Loucy (cell line): ENCODE results near the gene TRIM40.
"Not testable (repeated sequence)": the region's sequence is repeated elsewhere in the genome, so short reads cannot be mapped to it uniquely, and the experiment has no call there.

ENCODE experiments used
- H2AFZ ChIP-seq: fragments of 200-600 bp; sonication (generic); 2 replicates; pipeline ENCODE4 v1.6.0; 2016; ENCODE audit warnings: antibody characterized with exemption, mild to moderate bottlenecking, low read length, moderate library complexity
- H3F3A ChIP-seq: fragments of 200-600 bp; 2 replicates; pipeline ENCODE4 v1.6.0; 2016; ENCODE audit warnings: antibody characterized with exemption, low read depth, mild to moderate bottlenecking
- H3K27me3 ChIP-seq: fragments of 200-600 bp; sonication (generic); 2 replicates; pipeline ENCODE4 v1.6.1; 2014; ENCODE audit warnings: low read length, mild to moderate bottlenecking; ENCODE audit not compliant: insufficient read depth, poor library complexity, severe bottlenecking
- H3K36me3 ChIP-seq: fragments of 200-600 bp; sonication (generic); 2 replicates; pipeline ENCODE4 v1.6.1; 2016; ENCODE audit warnings: low read length; ENCODE audit not compliant: insufficient read depth
- H3K4me1 ChIP-seq: fragments of 200-600 bp; sonication (generic); 2 replicates; pipeline ENCODE4 v1.5.1; 2014; ENCODE audit warnings: low read length, mild to moderate bottlenecking; ENCODE audit not compliant: insufficient read depth, poor library complexity, severe bottlenecking
- H3K4me2 ChIP-seq: fragments of 200-600 bp; sonication (generic); 2 replicates; pipeline ENCODE4 v1.6.0; 2014; ENCODE audit warnings: antibody characterized with exemption, low read length, low read depth, mild to moderate bottlenecking; ENCODE audit not compliant: poor library complexity, severe bottlenecking
- H3K4me3 ChIP-seq: fragments of 200-600 bp; sonication (generic); 2 replicates; pipeline ENCODE4 v1.5.1; 2014; ENCODE audit warnings: low read length, mild to moderate bottlenecking, mixed read lengths; ENCODE audit not compliant: poor library complexity, severe bottlenecking
- H3K79me2 ChIP-seq: fragments of 200-600 bp; sonication (generic); 2 replicates; pipeline ENCODE4 v1.6.1; 2014; ENCODE audit warnings: low read length; ENCODE audit not compliant: insufficient read depth
- H3K9ac ChIP-seq: fragments of 200-600 bp; sonication (generic); 2 replicates; pipeline ENCODE4 v1.6.0; 2014; ENCODE audit warnings: mild to moderate bottlenecking, low read depth, low read length, moderate library complexity; ENCODE audit not compliant: poor library complexity, severe bottlenecking
- H3K9me2 ChIP-seq: fragments of 200-600 bp; sonication (generic); replicated peaks from 2 replicates; pipeline ENCODE4 v1.6.1; 2016; ENCODE audit warnings: low read depth, low read length, mixed read lengths
- H3K9me3 ChIP-seq: fragments of 200-600 bp; sonication (generic); 2 replicates; pipeline ENCODE4 v1.6.1; 2014; ENCODE audit warnings: mild to moderate bottlenecking, antibody characterized with exemption, low read length, low read depth; ENCODE audit not compliant: insufficient read depth
- H4K20me1 ChIP-seq: fragments of 200-600 bp; sonication (generic); 2 replicates; pipeline ENCODE4 v1.6.0; 2014; ENCODE audit warnings: antibody characterized with exemption, low read length, mild to moderate bottlenecking; ENCODE audit not compliant: insufficient read depth, poor library complexity, severe bottlenecking
- EZH2phosphoT487 ChIP-seq: fragments of 200-600 bp; IDR thresholded peaks from 2 replicates; pipeline ENCODE4 v1.6.1; 2018; ENCODE audit warnings: antibody characterized with exemption, mild to moderate bottlenecking, moderate library complexity, borderline replicate concordance
- TF ChIP-seq, protein P1 (sequence below): fragments of 200-600 bp; sonication (generic); conservative IDR thresholded peaks from 2 replicates; pipeline ENCODE4 v1.5.1; 2014; ENCODE audit warnings: mild to moderate bottlenecking, antibody characterized with exemption, low read length

TRIM40 gene

DNA sequence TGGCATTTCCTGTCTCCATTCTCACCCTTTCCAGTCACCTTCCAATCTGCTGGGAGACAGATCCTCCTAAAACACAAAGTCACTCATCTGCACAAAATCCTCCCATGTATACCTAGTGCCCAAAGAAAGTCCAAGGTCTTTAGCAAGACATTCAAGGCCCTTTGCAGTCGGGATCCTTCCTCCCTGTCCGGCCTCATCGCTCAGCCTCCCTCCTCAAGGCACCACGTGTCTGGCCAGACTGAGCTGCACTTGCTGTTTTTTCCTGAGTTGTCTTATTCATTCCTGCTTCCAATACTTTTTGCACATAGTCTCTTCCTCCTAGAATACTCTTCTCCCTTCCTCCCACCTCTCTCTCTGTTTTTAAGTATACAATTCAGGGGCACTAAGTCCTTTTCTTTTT is 28.8 kb downstream of the TRIM40 start:
- Histone ChIP-seq H3K4me3 (no peak overlapping the region), H3K36me3 (no peaks in the 10 kb centered on the region), H2AFZ (no peak overlapping the region), H3K4me1 (peaks cover 60% of the 10 kb centered on the region), H3K9ac (no peak overlapping the region), H3K79me2 (no peaks in the 10 kb centered on the region), H3K4me2 (no peak overlapping the region), H3K9me2 (no peaks in the 10 kb centered on the region), H3K27me3 (no peaks in the 10 kb centered on the region), H3F3A (peaks cover 3% of the 10 kb centered on the region; the same call in 1 of the 2 replicates), H3K9me3 (no peaks in the 10 kb centered on the region), H4K20me1 (no peaks in the 10 kb centered on the region)
- TF ChIP-seq, protein P1, sequence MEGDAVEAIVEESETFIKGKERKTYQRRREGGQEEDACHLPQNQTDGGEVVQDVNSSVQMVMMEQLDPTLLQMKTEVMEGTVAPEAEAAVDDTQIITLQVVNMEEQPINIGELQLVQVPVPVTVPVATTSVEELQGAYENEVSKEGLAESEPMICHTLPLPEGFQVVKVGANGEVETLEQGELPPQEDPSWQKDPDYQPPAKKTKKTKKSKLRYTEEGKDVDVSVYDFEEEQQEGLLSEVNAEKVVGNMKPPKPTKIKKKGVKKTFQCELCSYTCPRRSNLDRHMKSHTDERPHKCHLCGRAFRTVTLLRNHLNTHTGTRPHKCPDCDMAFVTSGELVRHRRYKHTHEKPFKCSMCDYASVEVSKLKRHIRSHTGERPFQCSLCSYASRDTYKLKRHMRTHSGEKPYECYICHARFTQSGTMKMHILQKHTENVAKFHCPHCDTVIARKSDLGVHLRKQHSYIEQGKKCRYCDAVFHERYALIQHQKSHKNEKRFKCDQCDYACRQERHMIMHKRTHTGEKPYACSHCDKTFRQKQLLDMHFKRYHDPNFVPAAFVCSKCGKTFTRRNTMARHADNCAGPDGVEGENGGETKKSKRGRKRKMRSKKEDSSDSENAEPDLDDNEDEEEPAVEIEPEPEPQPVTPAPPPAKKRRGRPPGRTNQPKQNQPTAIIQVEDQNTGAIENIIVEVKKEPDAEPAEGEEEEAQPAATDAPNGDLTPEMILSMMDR: no peak
- TF ChIP-seq EZH2phosphoT487: no peak

DNA sequence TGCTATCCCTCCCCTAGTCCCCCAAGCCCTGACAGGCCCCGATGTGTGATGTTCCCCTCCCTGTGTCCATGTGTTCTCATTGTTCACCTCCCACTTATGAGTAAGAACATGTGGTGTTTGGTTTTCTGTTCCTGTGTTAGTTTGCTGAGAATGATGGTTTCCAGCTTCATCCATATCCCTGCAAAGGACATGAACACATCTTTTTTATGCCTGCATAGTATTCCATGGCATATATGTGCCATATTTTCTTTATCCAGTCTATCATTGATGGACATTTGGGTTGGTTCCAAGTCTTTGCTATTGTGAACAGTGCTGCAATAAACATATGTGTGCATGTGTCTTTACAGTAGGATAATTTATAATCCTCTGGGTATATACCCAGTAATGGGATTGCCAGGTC is 29.3 kb downstream of the TRIM40 start:
- not testable (repeated sequence) for H2AFZ ChIP-seq, H3K79me2 ChIP-seq, H3K9ac ChIP-seq, H3K4me2 ChIP-seq, H3K9me2 ChIP-seq, H4K20me1 ChIP-seq, H3K36me3 ChIP-seq, H3K4me3 ChIP-seq, H3K27me3 ChIP-seq, H3F3A ChIP-seq, H3K9me3 ChIP-seq
- peaks cover 62% of the 10 kb centered on the region for H3K4me1 ChIP-seq

DNA sequence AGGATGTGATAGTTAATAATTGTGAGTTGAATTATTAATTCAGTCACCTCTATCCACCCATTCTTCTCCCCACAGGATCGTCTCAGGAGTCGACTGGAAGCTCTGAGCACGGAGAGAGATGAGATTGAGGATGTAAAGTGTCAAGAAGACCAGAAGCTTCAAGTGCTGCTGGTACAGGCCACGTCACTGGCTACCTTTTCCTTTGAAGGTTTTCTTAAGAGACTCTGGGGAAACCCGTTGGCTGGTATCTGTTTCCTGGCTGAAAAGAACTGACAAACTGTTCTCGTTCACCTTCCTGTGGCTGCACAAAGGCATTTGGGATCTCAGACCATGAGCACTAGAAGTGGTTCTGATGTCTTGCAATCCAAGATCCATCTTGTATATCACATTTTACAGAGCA is 31.2 kb downstream of the TRIM40 start:
- Histone ChIP-seq H3K4me1 (peaks cover 62% of the 10 kb centered on the region), H3F3A (peaks cover 3% of the 10 kb centered on the region; the same call in 1 of the 2 replicates), H3K9ac (peak overlapping the region; percentile 65), H2AFZ (peak overlapping the region; percentile 49; the same call in 1 of the 2 replicates), H3K9me2 (no peaks in the 10 kb centered on the region), H3K79me2 (no peaks in the 10 kb centered on the region), H3K4me2 (peak overlapping the region; percentile 77), H4K20me1 (no peaks in the 10 kb centered on the region), H3K27me3 (no peaks in the 10 kb centered on the region), H3K9me3 (no peaks in the 10 kb centered on the region), H3K4me3 (peak overlapping the region; percentile 58), H3K36me3 (no peaks in the 10 kb centered on the region)
- TF ChIP-seq, protein P1: no peak
- no peak for TF ChIP-seq EZH2phosphoT487

DNA sequence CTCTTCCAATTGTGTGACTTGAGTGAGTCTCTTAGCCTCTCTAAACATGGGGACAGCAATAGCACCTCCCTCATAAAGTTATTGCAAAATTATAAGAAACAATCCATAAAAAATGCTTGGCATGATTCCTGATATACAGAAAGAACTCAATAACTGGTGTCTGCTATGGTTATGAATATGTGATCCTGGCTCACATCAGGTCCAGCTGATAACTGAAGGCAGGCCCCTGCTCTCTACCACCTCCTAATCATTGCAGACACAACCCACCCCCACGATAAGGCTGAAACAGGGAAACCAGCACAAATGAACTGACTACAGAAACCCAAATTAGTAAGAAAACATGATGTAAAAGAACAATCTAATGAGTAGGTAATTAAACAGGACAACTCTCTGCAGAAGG is 32.8 kb downstream of the TRIM40 start:
- H3F3A ChIP-seq: peaks cover 3% of the 10 kb centered on the region; the same call in 1 of the 2 replicates
- H3K36me3 ChIP-seq: no peaks in the 10 kb centered on the region
- H3K9me2 ChIP-seq: no peaks in the 10 kb centered on the region
- peak overlapping the region; percentile 77 for H3K4me2 ChIP-seq
- no peaks in the 10 kb centered on the region for H3K9me3 ChIP-seq
- H3K4me3 ChIP-seq: no peak overlapping the region
- no peaks in the 10 kb centered on the region for H3K79me2 ChIP-seq
- H2AFZ ChIP-seq: peak overlapping the region; percentile 31; the same call in 1 of the 2 replicates
- H4K20me1 ChIP-seq: no peaks in the 10 kb centered on the region
- H3K27me3 ChIP-seq: no peaks in the 10 kb centered on the region
- peak overlapping the region; percentile 65 for H3K9ac ChIP-seq
- TF ChIP-seq, protein P1: no peak
- no peak for TF ChIP-seq EZH2phosphoT487
- H3K4me1 ChIP-seq: peaks cover 48% of the 10 kb centered on the region
